Coronary artery (tissue), 2 donors: ENCODE measurements around the gene STRN.
A peak's percentile ranks its signal among the peaks of the same experiment; 100 is the strongest.

Source experiments
- DNase-seq: peaks from one replicate; pipeline ENCODE4 v3.0.0-alpha.2; 2017; ENCODE audit warnings: low spot score
- H3K27ac ChIP-seq, 2 donors: fragments of 200-600 bp; sonication (generic); one replicate each; pipeline ENCODE4 v1.5.1; 2016 to 2019
- H3K4me3 ChIP-seq: fragments of 200-600 bp; sonication (generic); 2 replicates; pipeline ENCODE4 v1.5.1; 2016; ENCODE audit warnings: mild to moderate bottlenecking, moderate library complexity
- CTCF ChIP-seq: fragments of 200-600 bp; sonication (generic); IDR thresholded peaks from one replicate; pipeline ENCODE4 v1.5.1; 2019; ENCODE audit warnings: antibody characterized with exemption

STRN gene

GRCh38 chr2:36918307-36918706 lies 48.0 kb downstream of the STRN start:
- Histone ChIP-seq H3K27ac (no peak overlapping the region), H3K4me3 (no peak overlapping the region)
- DNase-seq = no peak
- TF ChIP-seq CTCF = peak; percentile 9

GRCh38 chr2:36915627-36916026 lies 50.7 kb downstream of the STRN start:
- DNase-seq = no peak
- no peak for TF ChIP-seq CTCF
- no peak overlapping the region for H3K4me3 ChIP-seq
- H3K27ac ChIP-seq = no peak overlapping the region

- Histone ChIP-seq H3K4me3 (no peak overlapping the region), H3K27ac (no peak overlapping the region)
- TF ChIP-seq CTCF = no peak
- no peak for DNase-seq
Observed at GRCh38 chr2:36912695-36913094, 53.6 kb downstream of the STRN start.

- TF ChIP-seq CTCF = no peak
- Histone ChIP-seq H3K4me3 (no peak overlapping the region), H3K27ac (no peak overlapping the region)
- DNase-seq = no peak
Observed at GRCh38 chr2:36911012-36911411, 55.3 kb downstream of the STRN start.

- no peak for DNase-seq
- TF ChIP-seq CTCF = no peak
- H3K27ac ChIP-seq = no peak overlapping the region
Observed at GRCh38 chr2:36906277-36906676, 60.1 kb downstream of the STRN start.

GRCh38 chr2:36904636-36905035 lies 61.7 kb downstream of the STRN start:
- Histone ChIP-seq H3K4me3 (no peak overlapping the region), H3K27ac (no peak overlapping the region)
- TF ChIP-seq CTCF = no peak
- DNase-seq = no peak

More at GRCh38 chr2:36906277-36906676, 60.1 kb downstream of the STRN start:
- H3K4me3 ChIP-seq = no peak overlapping the region

GRCh38 chr2:36902385-36903120 lies 63.8 kb downstream of the STRN start:
- DNase-seq = no peak
- TF ChIP-seq CTCF = no peak
- H3K4me3 ChIP-seq = no peak overlapping the region
- H3K27ac ChIP-seq = no peak overlapping the region
